Measurements from ENCODE around the gene CACNG6.

CACNG6 gene

DNA sequence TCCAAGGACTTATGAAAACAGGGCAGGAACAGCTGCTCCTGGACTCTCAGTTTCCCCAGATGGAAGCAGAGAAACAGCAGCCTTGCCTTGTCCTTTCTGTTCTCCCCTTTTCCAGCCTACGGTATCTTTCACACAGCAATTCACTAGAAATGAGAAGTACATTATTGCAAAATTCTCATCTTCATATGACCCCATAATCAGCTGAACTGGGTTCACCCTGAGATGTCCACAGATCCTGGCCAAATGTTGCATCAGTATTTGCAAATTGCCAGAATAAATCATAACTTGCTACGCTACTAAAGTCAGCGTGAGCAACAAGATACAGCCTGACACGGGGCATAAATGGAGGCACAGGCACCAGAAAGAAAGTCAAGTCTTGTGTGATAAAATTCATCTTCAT is 56.2 kb downstream of the CACNG6 start:
- DNase-seq, result no peak
- H3K4me1 ChIP-seq (ENCODE audit: insufficient read depth, low read length), result no peaks in the 10 kb centered on the region

More for the DNA sequence above, 56.2 kb downstream of the CACNG6 start:
- ATAC-seq (ENCODE audit: insufficient read depth, low read depth), result no peak
- TF ChIP-seq, protein P1, sequence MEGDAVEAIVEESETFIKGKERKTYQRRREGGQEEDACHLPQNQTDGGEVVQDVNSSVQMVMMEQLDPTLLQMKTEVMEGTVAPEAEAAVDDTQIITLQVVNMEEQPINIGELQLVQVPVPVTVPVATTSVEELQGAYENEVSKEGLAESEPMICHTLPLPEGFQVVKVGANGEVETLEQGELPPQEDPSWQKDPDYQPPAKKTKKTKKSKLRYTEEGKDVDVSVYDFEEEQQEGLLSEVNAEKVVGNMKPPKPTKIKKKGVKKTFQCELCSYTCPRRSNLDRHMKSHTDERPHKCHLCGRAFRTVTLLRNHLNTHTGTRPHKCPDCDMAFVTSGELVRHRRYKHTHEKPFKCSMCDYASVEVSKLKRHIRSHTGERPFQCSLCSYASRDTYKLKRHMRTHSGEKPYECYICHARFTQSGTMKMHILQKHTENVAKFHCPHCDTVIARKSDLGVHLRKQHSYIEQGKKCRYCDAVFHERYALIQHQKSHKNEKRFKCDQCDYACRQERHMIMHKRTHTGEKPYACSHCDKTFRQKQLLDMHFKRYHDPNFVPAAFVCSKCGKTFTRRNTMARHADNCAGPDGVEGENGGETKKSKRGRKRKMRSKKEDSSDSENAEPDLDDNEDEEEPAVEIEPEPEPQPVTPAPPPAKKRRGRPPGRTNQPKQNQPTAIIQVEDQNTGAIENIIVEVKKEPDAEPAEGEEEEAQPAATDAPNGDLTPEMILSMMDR (IDR thresholded peaks at IDR 0.05; ENCODE audit: borderline replicate concordance, extremely low read depth, low read length, poor library complexity, severe bottlenecking), result no peak
- TF ChIP-seq EZH2 (IDR thresholded peaks at IDR 0.05; ENCODE audit: borderline replicate concordance, low read depth, low read length, severe bottlenecking), result no peak
- no peaks in the 10 kb centered on the region for H3K27me3 ChIP-seq (ENCODE audit: insufficient read depth, low read length, poor library complexity)
- H3K27ac ChIP-seq (ENCODE audit: low read length), result no peak overlapping the region
- H4K20me1 ChIP-seq (ENCODE audit: insufficient read depth, low read length), result no peaks in the 10 kb centered on the region
- H3K79me2 ChIP-seq (ENCODE audit: insufficient read depth, low read length), result no peaks in the 10 kb centered on the region
- no peaks in the 10 kb centered on the region for H3K9me3 ChIP-seq (ENCODE audit: insufficient read depth, low read length, severe bottlenecking)
- H3K4me2 ChIP-seq (ENCODE audit: insufficient read depth, low read length), result no peak overlapping the region
- H3K9ac ChIP-seq (ENCODE audit: low read depth, low read length), result no peak overlapping the region
- H3K36me3 ChIP-seq (ENCODE audit: insufficient read depth, low read length), result no peaks in the 10 kb centered on the region
- H2AFZ ChIP-seq (ENCODE audit: low read depth, low read length), result no peak overlapping the region
- H3K4me3 ChIP-seq (ENCODE audit: low read depth in 1 of 2, low read length in 2 of 2), result no peak overlapping the region
